GM21381 (cell line): ENCODE data around the gene ATXN7L3.

Source experiments
- ATAC-seq: cut with Tn5 transposase; IDR thresholded peaks from one replicate; pipeline ENCODE4 v1.9.1; 2021; ENCODE audit warnings: mild to moderate bottlenecking, moderate library complexity; ENCODE audit not compliant: unreplicated experiment

ATXN7L3 gene

DNA sequence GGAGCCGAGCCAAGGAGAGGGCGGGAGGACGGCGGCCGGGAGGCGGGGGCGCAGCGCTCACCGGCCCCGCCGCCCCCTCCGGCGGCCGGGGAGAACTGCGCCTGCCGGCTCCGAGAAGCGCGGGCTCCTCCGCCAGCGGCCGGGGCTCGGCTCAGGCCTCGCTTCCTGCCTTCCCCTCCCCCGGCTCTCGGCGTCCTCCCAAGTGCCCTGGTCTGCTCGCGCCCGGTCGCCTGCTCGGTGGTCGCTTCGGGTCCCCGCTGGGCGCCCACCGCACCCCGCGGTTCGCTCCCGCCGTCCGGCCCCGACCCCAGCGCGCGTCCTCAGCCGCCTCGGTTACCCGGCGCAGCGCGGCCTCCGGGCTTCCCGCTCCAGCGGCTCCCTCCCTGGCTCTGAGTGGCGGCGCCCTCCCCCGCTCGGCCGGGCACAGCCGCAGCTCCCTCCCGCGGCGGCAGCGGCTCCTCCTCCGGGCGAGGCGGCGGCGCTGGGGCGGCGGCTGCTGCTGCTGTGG lies 19.5 kb upstream of the ATXN7L3 start:
- ATAC-seq, result peak; percentile 32

GRCh38 chr17:44218344-44219107 lies 18.8 kb upstream of the ATXN7L3 start:
- ATAC-seq, result peak; percentile 32

GRCh38 chr17:44217738-44218343 lies 18.2 kb upstream of the ATXN7L3 start:
- ATAC-seq, result no peak

DNA sequence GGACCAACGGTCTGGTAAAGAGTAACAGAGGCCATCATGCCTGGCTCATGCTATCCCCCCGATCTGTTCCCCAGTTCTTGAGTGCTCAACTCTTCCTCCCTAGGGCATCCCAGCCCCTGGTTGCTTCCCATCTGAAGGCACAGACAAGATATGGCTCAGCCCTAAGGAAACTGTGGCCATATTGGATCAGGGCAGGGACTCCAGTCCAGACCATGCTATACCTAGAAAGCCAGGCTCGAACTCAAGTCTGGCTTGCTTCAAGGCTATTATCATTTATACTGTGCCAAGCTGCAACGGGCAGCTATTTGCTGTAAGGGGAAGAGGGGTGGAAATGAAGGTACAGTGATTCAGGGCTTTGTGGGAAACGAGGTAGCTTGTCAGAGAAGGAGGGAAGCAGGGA lies 17.0 kb upstream of the ATXN7L3 start:
- no peak for ATAC-seq

- ATAC-seq, result no peak
Measured at GRCh38 chr17:44216173-44216572, 16.5 kb upstream of the ATXN7L3 start.

GRCh38 chr17:44214896-44215295 lies 15.2 kb upstream of the ATXN7L3 start:
- no peak for ATAC-seq

DNA sequence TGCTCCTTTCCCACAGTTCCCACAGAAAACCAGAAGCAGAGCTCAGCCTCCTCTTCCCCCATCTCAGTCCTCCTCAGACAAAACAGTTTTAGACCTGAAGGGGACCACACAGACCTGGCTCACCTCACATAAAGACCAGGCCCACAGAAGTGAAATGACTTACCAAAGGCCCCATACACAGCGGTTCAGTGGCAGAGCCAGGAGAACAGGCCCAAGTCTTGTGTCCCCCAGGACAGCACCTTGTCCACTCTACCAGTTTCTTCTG lies 14.5 kb upstream of the ATXN7L3 start:
- no peak for ATAC-seq

DNA sequence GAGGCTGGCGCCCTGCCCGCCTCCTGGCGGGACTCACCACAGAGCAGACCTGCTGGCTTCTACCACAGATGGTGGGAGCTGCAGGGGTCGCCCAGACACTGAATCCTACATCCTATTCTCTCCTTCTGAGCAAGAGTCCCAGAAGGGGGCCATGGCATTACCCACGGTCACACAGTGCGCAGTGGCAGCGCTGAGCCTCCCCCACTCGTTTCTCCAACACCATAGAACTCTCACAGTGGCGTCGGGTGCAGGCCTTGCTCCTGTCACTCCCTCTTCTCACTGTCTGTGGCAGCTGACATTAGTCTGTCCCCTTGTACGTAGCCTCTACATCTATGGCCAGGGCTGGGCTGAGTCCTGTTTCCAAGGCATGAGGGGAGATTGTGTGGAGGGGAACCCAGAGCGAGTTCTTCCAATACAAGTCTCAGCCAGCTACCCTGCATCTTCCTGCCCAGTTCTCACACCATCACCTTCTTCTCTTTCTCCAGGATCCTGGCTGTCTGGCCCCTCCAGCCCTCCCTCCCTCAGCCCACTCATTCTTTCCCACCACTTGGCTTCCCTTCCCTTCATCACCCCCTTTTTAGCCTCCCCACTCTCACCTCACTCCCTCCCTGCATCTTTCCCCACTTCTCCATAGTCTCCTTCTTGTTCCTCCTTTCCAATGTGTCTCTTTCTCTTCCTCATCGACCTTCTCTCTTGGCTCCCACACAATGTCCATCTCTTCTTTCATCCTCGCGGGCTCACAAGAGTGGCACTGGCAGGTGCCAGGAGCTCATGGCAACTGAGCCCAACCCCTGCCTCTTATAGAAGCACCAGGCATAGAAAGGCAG lies 13.9 kb upstream of the ATXN7L3 start:
- ATAC-seq, result no peak

DNA sequence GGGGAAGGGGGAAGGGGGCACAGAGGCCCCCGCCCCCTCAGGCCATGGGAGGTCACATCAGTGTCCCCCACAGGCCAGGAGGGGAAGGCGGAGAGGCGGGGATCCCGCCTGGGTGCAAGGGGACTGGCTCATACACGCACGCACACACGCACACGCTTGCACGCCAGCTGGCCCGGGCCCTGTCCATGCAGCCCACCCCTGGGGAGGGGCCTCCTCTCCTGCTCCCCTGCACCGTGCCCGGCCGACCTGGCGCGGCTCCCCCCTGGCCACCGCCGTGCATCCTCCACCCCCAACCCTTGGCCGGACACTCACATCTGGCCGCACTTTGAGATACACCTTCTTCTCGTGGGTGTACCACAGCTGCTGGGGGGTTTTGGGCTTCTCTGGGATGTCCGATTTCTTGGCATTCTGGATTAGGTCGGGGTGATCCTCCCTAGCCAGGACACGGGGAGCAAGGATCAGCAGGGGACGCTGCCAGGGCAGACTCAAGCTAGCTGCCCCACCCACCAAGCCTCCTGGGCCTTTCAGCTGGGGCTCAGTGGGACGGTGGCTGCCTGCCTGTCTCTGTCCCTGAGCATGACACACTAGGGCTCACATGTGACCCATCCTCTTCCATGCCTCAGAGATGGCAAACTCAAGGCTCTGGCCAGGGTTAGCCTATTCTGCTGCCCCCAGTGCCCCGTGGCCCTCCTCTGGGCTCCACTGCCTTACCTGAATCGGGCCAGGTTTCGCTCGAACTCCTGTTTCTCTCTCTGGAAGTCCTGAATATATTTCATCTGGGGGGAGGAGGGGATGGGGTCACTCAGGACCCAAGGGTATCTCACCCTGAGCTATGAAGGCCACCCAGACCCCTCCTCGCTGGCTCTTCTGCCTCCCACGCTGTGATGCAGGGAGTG lies 13.1 kb upstream of the ATXN7L3 start:
- no peak for ATAC-seq

GRCh38 chr17:44211281-44212265 lies 11.9 kb upstream of the ATXN7L3 start:
- ATAC-seq, result no peak

GRCh38 chr17:44210342-44211192 lies 10.9 kb upstream of the ATXN7L3 start:
- peak; percentile 82 for ATAC-seq

- no peak for ATAC-seq
Measured at GRCh38 chr17:44209786-44210341, 10.2 kb upstream of the ATXN7L3 start.

- no peak for ATAC-seq
Measured at GRCh38 chr17:44207743-44208142, 8.1 kb upstream of the ATXN7L3 start.

GRCh38 chr17:44207319-44207718 lies 7.6 kb upstream of the ATXN7L3 start:
- ATAC-seq, result no peak

GRCh38 chr17:44206825-44207155 lies 7.1 kb upstream of the ATXN7L3 start:
- no peak for ATAC-seq

- no peak for ATAC-seq
Measured at GRCh38 chr17:44205962-44206824, 6.5 kb upstream of the ATXN7L3 start.

DNA sequence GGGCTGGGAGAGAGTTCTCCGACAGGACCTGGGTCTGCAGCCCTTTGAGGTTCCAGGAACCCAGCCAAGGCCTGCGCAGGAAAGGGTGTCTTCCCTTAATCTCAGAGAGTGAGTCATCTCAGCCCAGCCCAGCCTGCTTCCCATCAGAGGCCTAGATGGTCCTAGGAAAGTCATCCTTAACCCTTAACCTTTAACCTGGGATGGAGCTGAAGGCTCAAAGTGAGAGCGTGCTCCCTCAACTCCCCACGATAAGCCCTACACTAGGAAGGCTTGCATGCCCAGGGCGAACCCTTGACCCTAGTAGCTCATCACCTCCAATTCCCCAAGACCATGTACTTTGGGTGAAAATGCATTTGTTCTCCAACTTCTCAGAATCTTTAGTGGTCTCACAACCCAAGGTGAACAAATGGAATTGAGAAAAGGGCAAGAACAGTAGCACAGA lies 4.8 kb upstream of the ATXN7L3 start:
- no peak for ATAC-seq
